Measurements from ENCODE around the gene KLHDC7A.

DNA sequence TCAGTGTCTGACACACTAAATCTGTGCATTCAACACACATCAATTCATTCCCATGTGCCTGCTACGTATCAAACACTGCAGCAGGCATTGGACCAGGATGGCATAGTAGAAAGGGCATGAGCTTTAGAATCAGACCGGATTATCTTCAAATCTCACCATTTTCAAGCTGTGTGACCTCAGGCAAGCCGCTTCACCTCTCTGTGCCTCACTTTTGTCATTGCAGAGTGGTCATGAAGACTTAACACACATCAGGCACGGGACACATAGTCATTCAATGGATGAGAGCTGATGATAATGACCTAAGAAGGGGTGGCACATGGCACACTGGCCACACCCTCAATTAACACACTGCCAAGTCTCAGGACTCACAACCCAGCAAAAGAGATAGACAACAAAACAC, 46.8 kb downstream of the KLHDC7A start:
- no peak for TF ChIP-seq POLR2A (IDR thresholded peaks at IDR 0.05)
- TF ChIP-seq CTCF (IDR thresholded peaks at IDR 0.05): no peak

Measured in esophagus squamous epithelium (tissue), 4 donors.